SKM-1 (cell line): ENCODE data around the gene FKTN.
A peak's percentile ranks its signal among the peaks of the same experiment; 100 is the strongest.

Source experiments
- DNase-seq: peaks from one replicate; lab custom pipeline; 2025; ENCODE audit not compliant: unreplicated experiment; lab: John Stamatoyannopoulos, UW

Gene FKTN

DNA sequence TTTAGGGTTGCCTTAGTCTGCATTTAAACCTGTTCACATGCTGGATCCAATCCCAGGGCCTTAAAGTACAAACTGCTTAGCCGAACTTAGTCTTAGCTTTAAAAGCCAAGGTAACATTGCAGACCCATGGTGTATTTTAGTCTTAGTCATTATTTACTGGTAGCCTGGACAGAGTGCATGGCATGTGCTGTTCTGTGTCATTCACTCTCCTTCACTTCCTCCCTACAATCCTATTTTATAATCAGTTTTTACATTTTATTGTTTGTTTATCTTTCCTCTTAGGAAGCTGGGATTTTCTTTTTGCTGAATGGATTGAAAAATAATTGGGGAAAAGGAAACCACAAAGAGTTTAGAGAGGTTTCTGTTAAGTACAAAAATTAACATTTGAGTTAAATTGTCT lies 74.9 kb downstream of the FKTN start:
- no peak for DNase-seq

DNA sequence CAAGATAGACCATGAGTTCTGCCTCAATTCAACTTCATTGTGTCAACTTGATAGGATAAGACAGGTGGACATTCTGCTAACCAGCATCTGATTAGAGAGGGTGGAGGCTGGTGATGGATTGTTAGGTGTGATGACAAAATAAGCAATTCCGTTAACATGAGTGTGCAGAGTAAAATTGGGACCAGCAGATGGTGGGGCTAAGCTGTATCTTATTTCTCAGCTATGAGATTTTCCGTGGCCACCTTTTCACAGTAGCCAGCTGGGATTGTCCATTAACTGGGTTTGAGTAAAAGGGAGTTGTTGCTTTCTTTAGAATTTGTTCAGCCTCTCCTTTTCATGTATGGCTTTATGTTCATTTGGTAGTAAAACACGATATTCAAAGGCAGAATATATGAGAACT lies 75.5 kb downstream of the FKTN start:
- no peak for DNase-seq

DNA sequence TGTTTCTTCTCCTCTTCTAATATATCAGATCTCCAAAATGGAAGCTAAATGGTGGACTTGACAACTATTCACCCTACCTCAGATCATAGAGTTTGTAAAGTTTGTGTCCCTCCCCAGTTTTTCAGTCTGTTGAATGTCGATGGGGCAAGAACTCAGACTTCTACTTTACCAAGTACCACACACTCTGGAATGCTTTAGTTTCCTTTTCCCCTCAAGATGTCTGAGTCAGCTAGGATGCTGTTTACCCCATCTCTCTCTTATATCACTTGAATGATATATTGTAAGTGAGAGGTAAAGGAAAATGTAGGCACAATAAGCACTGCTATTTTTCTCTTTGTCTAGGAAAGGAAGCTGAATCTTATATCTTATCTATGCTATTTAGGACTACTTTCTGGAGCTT lies 78.4 kb downstream of the FKTN start:
- no peak for DNase-seq

DNA sequence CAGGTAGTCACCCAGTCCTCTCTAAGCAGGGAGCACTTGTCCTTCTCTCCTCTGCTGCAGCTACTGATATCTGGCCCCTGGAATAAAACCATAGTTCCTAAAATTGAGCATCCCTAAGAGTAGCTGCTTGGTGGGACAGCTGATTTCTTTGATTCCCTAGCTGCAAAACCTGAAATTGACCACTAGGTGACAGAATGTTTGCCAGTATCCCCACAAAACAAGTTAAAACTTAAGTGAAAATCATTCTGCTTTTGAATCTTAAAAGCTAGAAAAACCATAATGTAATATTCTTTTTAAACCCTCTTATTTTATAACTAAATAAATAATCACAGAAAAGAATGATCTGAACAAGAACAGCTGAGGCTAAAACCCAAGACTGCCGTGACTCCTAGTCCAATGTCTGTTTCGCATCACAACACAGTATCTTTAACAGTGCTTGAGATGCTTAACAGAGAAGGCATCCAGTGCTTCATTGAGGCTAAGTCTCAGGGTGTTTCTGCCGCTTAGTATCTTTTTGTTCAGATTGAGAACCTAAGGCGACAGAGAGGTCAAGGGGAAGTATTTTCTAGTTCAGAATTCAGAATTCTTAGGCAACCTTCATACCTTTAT lies 80.0 kb downstream of the FKTN start:
- no peak for DNase-seq

DNA sequence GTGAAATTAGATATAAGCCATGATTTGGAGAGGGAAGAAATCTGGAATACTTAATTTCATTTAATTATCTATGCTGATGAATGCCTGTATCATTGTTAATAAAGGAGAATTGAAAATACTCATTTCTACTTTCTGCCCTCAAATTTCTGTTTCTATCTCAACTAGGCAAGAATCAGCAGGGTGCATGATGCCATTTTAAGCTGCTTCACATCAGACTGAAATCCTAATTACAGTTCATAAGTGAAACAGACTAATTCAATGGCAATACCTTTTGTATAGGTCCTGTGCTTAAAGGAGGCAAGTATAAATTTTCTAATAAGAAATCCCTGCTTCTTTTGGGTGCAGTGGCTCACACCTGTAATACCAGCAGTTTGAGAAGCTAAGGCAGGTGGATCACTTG lies 82.0 kb downstream of the FKTN start:
- DNase-seq, result no peak

DNA sequence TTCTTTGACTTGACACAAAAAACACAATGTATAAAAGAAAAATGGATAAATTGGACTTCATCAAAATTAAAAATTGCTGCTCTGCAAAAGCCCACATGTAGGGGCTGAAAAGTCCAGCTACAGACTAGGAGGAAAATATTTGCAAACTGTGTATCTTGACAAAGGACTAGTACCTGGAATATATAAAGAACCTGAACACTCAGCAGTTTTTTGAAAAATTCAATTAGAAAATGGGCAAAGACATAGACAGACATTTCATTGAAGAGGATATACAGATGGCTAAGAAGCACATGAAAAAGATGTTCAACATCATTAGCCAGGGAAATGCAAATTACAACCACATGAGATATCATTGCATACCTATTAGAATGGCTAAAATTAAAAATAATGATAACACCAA lies 85.9 kb downstream of the FKTN start:
- DNase-seq, result no peak

DNA sequence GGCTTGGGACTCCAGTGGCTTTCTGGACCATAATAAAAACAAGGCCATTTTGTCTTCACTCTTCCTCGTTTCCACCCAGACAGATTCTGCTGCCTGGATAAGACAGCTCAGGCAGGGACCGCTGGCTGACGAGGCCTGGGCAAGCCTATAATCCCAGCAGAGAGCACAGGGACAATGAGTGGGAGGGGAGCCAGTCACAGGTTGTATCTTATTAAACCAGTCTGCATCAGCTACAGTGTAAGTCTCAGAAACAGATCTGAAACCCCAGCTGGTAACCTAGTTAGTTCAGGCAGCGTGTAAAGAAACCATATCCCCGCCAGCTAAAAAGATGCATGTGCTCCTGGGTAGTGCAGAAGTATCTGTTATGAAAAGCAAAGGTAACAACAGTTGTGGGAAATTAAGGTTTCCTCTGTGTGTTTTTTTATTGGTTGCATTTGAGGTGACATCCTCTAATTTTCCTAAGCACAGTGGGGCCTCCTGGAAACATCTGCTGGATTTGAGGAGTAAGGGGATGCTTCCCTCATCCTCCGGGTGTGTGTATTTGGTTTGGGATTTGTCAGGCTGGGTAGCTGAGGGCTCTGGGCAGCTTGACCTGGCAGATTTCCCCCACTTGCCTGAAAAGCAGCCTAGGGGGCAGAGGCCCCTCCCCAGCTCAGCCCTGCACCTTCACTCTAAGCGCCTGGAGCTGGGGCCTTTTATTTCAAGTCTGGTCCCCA lies 89.1 kb downstream of the FKTN start:
- no peak for DNase-seq

DNA sequence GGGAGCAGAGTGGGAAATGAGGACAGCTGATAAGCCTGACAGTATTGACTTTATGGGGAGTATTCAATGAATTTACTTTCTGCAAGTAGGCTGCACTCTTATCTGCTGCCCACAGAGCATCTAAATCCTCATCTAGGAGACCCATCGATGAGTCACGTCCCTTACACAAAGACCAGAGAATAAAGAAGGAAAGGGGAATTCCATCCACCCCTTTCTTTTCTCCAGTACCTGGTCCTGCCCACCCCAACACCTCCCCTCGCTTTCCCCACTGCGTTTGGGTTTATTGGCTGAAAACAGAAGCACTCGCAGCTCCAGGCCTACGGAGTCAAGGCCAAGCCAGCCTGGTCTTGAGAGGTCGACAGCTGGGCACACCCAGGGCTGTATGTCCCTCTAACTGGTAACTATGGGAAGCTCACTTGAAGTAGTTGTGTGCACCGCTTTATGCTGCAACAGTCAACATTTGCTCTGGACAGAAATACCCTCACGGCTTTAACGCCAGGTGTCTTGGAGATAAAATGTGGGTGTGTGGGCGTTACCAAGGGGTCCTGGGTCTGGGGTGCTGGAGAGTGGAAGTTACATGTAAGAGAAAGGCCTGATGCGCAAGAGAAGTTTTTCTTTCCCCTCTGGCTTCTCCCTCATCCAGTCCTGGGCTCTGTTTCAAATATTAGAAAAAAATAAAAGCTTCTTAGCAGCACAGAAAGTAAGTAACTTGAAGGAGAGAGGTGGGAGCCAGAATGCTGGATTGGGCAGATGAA lies 89.8 kb downstream of the FKTN start:
- no peak for DNase-seq

DNA sequence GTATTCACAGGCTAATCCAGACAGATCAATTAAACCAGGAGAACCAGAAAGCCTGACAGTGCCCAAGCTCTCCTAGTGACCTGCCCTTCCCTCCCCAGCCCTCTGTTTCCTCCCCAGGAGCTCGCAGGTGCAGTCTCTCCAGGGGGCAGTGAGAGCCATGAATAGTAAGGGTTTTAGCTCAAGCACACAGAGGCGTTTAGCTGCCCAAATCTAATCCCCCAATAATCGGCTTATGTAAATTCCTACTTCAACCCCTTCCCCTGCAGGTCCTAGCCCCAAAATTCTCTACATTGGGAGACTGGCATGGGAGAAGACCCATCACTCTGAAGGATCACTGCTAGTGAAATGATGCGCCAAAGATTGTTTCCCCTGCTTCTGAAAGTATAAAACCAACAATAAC lies 93.9 kb downstream of the FKTN start:
- DNase-seq, result no peak

DNA sequence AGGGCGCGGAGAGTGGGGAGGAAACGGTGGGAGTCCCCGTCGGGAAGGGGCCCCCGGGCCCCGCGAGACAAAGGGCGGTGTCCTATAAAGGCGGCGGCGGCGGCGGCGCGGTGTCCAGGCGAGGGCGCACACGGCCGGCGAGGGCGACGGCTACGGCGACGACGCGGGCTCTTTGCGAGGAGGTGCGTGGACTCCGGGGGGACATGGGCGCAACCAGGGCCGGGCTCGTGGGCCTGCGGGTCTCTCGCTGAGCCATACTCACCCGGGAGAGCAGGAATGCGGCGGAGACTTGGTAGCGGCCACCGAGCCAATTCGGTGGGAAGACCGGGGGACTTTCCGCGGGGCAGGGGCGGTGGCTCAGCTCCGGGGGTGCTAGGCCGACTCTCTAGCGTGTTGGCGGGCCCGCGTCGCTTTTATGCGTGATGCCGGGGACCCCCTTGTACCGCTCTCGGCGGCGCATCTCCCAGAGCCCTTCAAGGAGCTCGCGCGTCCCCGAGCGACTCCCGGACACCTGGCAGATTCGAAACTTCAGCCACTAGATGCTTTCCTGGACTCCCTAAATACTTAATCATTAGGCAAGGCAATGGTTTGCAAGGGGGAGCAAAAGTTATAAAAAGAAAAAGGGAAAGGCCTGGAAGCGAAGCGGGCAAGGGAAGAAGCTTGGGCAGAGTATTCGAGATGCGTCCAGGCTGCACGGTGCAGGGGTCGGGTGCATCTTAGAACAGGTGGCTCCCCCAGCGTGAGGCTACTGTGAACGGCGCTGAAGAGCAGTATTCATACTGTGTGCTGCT lies 98.4 kb downstream of the FKTN start:
- DNase-seq, result no peak

DNA sequence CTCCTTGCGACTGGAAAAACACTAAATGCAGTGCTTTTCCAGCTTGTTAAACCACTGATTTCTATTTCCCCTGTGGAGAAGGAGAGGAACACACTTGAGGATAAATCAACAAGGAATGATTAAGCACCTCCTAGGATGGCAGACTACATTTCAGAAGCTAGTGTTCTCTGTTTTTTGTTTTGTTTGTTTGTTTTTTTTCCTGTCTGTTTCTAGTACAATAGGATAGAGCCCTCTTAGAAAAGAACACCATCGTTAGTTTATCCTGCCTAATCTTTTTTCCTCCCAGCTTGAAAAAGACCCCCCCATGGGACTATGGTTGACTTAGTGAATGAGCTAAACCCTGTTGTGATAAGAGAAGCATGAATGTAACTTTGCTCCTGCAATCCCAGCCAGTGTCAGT lies 100.4 kb downstream of the FKTN start:
- no peak for DNase-seq

DNA sequence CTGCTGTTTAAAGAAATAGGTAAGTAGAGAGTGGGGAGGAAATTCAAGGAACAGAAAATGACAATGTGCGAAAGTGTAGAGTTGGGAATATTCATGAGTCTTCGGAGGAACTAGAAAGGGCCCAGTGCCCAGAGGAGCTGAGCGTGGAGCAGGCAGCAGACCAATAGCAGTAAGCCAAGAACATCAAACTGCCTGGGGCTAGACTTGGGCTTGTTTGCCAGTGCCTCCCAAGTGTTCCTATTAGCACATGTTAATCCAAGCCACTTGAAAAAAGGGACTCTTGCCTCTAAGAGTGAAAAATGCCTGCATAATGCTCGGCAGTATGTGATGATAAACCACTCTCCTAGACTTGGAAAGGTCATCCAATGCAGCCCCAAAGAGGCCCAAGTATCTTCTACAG lies 103.1 kb downstream of the FKTN start:
- no peak for DNase-seq

DNA sequence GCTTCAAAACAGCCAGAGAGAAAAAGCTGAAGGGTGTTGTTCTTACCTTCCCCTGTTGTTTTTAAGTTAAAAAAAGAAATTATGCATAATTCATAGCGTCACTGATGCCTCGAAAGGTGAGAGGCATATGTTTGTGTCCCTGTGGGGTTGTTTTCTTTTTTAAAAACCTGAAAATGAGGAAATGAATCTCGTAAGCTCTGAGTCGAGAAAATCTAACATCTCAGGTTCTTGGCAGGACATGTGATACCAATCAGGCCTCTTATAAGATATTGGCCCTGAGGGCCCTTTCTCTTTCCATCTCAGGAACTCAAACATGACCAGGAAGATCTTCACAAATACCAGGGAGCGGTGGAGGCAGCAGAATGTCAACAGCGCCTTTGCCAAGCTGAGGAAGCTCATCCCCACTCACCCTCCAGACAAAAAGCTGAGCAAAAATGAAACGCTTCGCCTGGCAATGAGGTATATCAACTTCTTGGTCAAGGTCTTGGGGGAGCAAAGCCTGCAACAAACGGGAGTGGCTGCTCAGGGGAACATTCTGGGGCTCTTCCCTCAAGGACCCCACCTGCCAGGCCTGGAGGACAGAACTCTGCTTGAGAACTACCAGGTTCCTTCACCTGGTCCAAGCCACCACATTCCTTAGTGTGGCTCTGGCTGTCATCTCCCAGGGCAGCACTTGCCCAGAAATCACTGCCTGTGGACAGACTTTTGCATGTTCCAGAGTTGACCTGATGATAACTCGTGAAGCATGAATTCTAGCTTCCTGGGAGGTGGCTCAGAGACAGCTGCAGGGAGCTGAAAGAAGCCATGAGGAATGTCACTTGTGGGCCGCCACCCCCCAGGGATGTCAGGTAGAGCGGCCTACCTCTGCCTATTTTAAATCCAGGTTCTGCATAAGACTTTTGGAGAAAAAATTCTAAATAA lies 104.5 kb downstream of the FKTN start, which contains the start of gene TAL2:
Gene TAL2, plus strand, starts transcription at position 274 of the 921 bp plus-strand sequence. Its CDS starts 40 bp downstream, at position 314.
- no peak for DNase-seq

DNA sequence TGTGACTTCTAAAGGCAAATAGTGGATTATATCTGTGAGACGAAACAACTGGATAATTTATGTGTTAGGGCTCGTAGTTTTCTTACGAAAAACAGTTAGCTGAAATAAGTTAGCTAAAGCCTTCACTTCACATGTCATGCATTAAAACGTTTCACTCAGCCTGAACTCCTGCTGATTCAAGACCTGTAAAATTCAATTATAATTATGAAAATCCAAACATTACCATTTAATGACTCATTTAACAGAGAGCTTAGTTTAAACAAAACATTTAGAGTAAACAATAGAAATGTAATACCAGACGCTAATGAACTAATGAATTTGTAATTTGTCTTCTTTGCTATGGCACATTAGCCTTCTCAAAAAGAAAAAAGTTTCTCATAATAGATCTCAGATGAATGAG lies 106.0 kb downstream of the FKTN start:
- no peak for DNase-seq

DNA sequence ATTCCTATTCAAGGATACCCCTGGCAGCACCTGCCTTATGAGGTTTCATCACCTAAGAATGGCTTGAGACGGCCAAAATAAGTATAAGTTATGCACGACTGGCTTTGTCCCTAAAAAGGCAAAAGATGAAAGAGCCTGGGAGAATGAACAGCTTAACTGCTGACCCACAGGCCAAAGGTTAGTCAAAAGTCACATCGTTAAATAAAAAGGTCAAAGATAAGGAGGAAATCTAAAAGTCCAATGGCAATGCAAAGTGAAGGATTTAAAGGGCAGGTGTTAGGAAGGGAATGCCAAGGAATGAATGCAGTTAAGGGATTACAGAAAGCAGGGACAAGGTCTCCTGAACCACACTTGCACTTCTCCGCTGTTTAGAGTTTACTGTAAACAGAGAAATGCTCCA lies 109.9 kb downstream of the FKTN start:
- no peak for DNase-seq

DNA sequence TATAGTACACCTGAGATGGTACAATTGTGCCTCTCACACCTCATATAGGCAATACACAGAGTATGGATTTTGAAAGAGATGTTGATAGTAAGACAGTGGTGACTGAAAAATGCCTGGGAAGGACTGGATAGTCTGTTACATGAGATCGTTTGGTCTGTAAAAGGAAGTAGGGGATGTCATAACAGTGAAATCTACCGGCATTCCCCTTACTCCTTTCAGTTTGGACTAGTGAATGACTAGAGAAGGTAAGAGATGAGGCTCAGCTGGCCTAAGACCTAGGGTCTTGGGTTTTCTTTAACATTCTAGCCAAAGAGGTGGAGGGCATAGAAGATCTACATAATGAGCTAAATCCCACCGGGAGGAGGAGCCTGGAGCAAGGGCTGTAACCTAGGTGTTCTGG lies 112.4 kb downstream of the FKTN start:
- no peak for DNase-seq

DNA sequence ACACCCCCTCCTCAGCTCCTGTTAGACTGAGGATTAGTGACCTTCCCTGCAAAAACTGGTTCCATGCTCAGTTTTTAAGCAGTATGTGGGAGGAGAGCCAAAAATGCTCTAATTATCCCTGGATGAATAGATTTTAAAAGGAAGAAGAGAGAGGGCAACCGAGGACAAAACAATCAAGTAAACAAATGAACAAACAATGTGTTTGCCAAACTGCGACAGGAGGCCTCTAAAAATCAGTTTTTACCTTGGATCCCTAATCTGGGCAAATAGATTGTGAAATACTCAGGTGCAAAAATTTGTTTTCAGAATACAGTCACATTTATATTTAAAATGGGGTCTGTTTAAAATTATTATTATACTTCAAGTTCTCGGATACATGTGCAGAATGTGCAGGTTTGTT lies 112.8 kb downstream of the FKTN start:
- DNase-seq, result no peak

DNA sequence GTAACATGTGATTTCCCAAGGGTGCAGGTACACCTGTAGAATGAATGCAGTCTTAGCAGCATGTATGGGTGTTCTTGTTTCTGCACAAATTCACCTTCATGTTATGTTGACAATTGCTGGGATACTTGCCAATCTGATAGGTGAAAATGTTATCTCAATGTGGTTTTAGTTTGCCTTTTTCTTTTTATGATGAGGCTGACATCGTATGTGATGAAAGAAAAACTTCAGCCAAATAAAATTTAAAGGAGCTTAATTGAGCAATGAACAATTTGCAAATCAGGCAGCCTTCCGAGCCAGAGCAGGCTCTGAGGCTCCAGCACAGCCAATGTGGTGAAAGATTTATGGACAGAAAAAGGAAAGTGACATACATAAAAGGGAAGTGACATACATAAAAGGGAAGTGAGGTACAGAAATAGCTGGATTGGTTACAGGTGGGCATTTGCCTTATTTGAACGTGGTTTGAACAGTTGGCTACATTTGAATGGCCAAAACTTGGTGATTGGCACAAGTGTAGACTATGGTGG lies 114.8 kb downstream of the FKTN start:
- DNase-seq, result peak; percentile 62

DNA sequence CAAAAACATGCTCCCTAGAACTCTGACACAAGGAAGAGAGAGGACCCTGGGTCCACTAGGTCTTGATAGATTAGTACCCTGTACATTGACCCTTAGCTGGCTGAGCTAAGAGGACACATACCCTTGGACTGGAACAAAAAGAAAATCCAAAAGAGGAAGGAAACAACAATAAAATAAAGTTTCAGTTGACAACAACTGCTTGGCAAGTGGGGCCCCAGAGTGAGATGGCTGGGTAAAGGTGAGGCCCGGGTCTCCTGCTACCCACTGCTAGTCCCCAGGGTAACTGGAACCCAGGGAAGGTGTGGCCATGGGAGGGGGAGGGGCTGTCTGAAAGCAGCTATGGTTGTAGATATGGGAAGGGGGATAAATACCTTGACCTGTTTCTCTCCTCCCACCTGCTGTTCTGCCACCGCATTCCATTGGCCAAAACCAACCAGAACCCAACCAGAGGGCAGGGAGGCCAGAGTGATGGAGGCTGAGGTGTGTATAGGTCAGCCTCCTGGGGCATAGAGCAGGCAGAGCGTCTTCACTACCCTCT lies 116.0 kb downstream of the FKTN start:
- no peak for DNase-seq

DNA sequence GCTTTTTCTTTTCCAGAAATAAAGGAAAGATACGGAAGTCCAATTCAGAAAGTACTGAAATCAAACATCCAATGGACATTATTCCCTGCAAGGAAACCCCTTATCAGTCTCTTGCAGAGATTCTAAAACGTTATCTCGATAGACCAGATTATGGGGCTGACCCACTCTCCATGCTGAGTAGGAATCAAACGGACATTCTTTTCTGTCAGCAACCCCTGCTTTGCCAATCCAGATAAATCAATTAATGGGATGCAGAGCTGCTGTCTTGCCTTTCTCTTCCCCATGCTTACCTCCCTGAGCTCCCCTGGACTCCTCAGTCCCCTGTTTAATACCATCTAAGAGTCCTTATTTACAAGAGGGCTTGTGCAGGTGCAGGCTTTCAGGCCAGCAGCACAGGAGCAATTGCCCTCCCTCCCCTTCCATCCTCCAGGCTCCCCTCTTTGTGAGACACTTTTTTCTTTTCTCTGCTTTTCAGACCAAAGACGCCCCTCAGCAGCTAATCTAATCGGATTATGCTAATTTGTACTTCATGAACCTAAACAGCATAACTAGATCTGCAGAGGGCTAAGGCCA lies 118.5 kb downstream of the FKTN start:
- DNase-seq, result no peak
